Kidney glomerular epithelial cell (primary cell): ENCODE measurements around the gene PRODH.
"Not testable (repeated sequence)": the region's sequence is repeated elsewhere in the genome, so short reads cannot be mapped to it uniquely, and the experiment has no call there.

Experiments used
- DNase-seq: peaks from one replicate; lab custom pipeline; 2025; lab: John Stamatoyannopoulos, UW

The PRODH gene

DNA sequence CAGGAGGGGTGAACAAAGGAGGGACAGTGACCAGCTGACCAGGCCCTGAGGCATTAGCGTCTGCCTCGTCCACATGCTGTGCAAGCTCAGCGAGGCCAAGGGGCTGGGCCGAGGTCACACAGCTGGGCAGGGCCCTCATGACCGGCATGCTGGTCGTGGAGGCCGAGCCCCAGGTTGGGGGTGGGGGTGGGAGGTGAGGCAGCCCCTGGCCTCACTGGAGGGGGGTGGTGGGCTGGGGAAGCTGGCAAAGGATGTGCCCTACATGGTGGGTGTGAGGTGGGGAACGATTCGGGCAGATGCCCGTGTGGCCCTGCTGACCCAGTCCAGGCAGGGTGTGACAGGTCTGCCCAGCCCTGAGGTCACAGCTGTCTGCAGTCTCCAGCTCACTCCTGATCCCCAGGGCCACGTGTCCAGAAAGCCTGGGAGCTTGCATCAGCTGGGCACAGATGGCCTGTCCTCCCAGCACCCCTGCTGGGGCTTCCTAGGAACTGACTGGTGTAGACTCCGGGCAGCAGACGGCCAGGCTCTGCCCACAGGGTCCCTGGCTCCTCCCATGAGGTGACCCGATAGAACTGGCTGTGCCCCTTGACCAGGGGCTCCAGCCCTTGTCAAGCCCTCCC is 31.4 kb upstream of the PRODH start:
- DNase-seq = not testable (repeated sequence)

GRCh38 chr22:18966748-18967147 is 30.7 kb upstream of the PRODH start:
- DNase-seq = no peak

- DNase-seq = no peak
These were observed 29.7 kb upstream of the PRODH start for GRCh38 chr22:18965526-18966421.

GRCh38 chr22:18964501-18965265 is 28.6 kb upstream of the PRODH start:
- DNase-seq = not testable (repeated sequence)

DNA sequence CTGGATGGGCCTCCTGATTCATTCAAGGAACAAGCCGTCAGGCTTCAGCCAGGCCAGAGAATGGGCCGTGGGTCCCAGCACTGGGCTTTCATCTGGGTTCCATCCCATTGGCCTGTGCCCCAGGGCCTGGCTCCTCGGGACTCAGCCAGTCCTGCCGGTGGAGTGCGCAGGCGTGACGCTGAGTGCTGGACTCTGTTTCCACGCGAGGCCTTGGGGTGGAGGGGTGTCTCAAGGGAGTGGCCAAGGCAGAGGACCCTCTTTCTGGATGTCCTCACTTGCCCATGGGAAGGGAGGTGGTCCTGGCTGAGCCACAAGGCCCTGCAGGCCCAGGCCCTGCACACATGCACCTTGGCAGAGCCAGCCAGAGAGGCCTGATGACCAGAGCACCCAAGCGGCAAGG is 28.0 kb upstream of the PRODH start:
- not testable (repeated sequence) for DNase-seq

- no peak for DNase-seq
These were observed 26.2 kb upstream of the PRODH start for GRCh38 chr22:18962308-18962635.

DNA sequence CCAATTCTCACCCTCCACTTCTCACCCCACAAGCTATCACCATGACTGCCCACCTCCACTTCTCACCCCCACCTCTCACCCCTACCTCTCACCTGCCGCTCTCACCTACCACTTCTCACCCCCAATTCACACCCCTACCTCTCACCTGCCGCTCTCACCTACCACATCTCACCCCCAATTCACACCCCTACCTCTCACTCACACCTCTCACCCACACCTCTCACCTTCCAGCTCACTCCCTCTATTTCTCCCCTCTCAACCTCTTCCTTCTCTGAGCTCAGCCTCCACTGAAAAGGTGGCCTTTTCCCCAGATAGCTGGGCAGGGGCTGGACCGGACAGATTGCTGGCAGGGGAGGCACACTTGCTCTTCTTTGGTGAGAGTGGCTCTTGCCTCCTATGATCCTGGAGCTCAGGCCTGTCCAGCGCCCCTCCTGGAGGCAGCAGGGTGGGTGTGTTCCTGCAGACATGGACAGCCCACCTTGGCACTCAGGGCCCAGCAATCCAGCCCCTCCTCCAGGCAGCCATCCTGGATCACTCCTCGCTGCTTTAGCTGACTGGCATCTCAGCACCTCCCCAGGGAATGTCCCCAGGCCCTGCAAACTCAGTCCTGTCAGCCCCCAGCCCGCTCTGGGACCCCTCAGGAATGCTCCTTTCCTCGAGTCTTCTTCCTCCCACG is 25.7 kb upstream of the PRODH start:
- not testable (repeated sequence) for DNase-seq

DNA sequence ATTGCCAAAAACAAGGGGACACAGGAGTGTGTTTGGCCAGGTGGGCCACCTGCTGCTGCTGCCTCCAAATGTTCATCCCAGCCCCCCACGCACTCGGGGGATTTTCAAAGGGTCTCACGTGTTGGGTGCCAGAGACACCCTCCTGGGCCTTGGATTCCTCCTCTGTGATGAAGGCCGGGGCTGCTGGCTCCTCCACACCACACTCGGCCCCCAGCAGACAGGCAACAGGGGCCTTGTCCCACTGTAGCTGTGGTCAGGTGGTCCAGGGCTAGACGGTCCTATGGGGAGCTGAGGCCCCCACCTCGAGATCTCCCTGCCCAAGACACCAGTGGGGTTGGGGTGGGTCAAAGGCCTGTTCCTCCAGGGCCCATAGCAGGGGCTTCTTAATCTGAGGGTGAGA is 25.1 kb upstream of the PRODH start:
- DNase-seq = not testable (repeated sequence)

- DNase-seq = not testable (repeated sequence)
These were observed 24.2 kb upstream of the PRODH start for GRCh38 chr22:18960166-18960820.

DNA sequence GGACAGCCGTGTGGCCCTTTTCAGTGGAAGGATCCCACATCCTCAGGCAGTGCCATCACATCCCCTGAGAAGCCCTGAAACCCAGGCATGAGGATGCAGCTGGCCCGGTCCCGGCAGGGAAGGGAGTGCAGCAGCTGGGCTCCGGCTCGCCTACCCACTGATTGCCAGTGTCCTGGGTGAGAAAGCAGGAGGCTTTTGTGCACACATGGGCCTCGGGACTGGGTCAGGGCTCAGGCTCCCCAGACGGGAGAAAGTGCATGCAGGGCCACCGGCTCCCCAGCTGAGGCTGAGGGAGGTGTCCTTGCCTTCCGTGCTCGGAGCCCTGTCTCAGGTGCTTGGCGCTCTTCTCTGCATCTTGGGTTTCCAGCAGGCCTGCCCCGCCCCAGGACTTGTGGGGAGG is 23.6 kb upstream of the PRODH start:
- not testable (repeated sequence) for DNase-seq

DNA sequence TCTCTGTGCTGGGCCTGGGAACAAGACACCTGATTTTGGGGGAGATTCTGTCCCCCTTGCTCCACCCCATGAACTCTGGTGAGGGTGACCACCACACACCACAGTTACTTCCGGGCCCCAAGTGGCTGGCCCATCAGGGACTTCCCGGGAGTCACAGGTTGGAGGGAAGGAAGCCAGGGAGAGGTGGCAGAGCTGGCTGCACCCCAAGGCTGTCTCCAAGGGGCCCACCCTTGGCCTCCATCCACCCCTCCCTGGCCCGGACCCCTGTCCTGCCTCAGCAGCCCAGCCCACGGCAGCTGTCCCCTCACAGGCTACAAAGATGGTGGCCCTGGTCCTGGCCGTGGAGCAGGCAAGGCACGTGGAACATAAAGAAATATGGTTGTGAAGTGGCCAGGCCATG is 23.2 kb upstream of the PRODH start:
- DNase-seq = not testable (repeated sequence)

DNA sequence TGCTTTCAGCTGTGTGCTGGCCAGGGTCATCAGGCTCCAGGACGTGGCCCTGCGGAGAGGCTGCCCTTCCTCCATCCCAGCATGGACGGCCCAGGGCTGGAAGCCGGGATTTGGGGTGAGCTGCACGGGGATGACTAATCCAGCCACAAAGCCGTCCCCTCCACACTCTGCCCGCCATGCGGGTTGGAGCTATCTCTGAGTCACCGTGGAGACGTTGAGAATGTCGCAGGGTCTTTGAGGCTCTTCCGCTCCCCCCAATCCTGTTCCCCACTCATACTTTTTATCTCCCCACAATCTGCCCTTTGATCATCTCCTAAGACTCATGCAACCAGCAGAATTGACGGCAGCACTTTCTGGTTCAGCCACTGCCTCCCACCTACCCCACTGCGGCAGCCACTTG is 22.6 kb upstream of the PRODH start:
- not testable (repeated sequence) for DNase-seq

- DNase-seq = not testable (repeated sequence)
These were observed 22.2 kb upstream of the PRODH start for GRCh38 chr22:18958321-18958705.

DNA sequence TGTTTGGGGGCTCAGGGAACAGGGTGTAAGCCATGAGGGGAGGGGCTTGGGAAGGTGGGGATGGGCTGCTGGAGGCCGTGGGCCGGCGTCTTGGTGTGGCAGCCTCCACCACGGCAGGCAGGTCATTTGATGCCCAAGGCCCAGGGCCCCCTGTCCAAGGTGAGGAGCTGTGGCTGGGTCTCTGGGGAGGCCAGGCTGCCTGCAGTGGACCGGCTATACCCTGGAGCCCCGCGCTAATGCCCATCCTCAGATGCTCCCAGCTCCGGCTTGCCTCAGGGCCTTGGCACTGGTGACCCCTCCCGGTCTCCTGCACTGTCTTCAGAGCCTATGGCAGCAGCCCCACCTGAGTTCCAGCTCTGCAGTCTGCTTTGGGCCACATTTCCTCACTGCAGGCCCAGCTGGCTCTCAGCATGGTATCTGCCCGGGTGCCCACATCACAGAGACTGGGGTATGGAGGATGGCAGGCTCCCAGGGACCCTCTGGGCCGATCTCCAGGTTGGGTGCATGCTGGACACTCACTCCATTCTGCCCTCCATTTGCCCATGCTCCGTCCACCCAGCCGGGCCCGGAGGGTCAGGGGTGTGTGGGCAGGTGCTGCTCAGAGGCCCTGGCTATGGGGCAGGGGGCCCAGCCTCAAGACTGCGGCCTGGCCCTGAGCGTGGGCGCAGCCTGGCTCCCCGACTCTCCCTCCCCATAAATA is 21.7 kb upstream of the PRODH start:
- not testable (repeated sequence) for DNase-seq

DNA sequence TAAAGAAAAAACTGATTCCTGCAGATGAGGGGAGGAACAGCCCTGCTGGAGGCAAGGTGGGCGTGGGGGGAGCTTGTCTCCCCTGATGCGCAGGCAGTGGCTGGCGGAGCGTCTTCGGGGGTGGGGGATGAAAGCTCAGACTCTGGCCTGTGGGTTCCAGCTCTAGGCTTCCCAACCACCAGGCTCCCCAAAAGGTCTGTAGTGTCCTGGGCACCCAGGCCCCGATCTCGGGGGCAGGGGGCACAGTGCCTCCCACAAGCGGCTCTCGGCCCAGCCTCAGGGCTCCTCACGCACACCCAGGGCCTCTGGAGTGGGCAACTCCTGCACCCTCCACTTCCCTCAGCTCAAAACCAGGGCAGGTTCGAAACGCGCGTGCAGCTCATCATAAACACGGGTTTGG is 20.9 kb upstream of the PRODH start:
- DNase-seq = not testable (repeated sequence)

GRCh38 chr22:18956121-18956895 is 20.2 kb upstream of the PRODH start:
- DNase-seq = not testable (repeated sequence)

DNA sequence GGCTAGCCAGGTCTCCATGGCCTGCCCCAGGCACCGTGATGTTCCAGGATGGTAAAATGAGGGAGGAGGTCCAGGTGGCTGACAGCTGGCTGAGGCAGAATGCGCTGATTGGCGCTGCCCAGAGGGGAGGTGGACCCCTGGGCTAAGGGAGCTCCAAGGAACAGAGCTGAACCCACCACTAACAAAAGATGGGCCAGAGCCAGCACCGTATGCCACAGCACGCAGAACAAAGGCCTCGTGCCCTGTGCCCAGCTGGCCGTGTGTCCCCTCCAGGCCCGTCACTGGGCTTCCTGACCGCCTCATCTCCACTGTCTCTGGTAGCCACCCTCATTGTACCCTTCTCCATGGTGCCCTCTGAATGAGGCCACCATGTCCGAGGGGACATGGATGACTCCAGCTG is 19.6 kb upstream of the PRODH start:
- no peak for DNase-seq

GRCh38 chr22:18954990-18955571 is 19.0 kb upstream of the PRODH start:
- no peak for DNase-seq

DNA sequence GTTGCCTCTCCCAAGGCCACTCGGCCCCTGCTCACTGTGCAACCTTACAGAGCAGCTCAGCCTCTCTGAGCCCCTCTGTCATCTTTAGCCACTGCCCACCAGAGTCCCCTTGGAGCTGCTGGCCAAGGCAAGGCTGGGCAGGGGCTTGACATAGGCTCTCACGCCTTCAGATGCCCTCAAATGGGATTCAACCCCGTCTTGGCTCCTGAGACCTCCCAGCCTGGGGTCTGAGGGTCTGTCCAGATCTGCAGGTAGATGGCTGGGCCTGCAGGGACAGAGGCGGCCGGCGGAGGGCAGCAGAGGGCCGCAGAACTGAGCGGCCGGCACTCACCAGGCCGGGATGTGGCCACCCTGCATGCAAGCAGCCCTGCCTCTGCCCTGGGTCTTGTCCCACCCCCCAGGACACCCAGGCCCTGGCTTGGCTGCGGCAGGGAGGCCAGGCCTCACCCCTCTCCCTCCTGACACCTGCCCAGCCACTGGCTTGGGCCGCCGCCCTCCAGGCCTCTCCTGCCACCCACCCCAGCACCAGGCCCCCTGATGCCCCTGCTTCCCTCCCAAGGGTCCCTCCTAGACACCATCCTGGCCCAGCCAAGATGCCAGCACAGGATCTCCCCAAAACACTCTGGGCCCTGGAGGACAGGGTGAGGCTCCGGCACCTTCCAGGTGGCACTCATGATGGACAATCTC is 18.4 kb upstream of the PRODH start:
- DNase-seq = peak; percentile 31
